ENCODE measurements around the gene C17orf113. TPM values are rescaled to one million over a fixed set of nuclear protein-coding genes. Genes with fewer than 3 reads are reported as not detected.
"Not testable (repeated sequence)": the region's sequence is repeated elsewhere in the genome, so short reads cannot be mapped to it uniquely, and the experiment has no call there.

C17orf113 gene
- polyA plus RNA-seq, 6 donors from 2014 or later, result 0.13 to 0.87 (median 0.58) TPM

DNA sequence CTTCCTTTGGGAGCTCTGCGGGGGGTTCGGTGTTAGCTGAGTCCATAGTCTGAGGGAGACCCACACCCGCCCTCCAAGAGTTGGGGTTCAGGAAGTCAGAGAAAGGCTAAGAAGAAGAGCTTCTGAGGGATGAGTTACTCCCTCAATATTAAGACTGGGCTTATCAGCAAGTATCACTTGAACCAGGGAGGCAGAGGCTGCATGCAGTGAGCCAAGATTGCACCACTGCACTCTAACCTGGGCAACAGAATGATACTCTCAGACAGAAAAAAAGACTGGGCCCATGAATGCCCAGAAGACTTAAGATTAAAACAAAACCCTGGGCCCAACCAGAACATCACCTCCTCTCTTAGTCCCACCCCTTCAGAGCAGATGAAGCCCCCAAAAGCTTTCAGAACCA is 24.5 kb downstream of the C17orf113 start:
- H3K36me3 Mint-ChIP-seq, result peaks cover 0 to 8% of the 10 kb centered on the region in 2 donors
- DNase-seq (no peak), ATAC-seq (ENCODE audit: low read depth in 2 of 2) (no peak)
- H3K9me3 Mint-ChIP-seq, result no peaks in the 10 kb centered on the region
- peaks cover 24 to 30% (median 24%) of the 10 kb centered on the region in 3 donors for H3K4me1 Mint-ChIP-seq
- H3K27ac Mint-ChIP-seq, result peak overlapping the region in 2 of 6 donors; percentile 57 to 82
- H3K27me3 Mint-ChIP-seq, result no peaks in the 10 kb centered on the region
- no peak overlapping the region for H3K4me3 Mint-ChIP-seq

DNA sequence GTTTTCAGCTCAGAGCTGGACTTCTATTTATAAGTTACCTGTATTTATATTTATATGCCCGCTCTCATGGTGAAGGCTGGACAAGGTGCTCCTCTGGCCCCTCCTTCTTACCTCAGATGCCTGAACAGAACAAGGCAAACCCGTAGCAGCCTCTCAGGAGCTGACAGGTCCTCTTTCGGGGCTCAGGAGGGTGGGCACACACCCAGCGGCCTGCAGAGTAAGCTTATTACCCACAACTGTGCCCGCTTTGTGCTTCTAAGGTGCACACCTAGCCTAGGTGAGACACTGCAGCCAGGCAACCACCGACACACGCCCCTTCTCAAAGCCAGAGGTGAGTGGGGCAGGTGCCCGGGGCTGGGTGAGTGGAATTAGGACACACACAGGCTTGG is 25.2 kb downstream of the C17orf113 start:
- H3K4me1 Mint-ChIP-seq, result peaks cover 28 to 37% (median 31%) of the 10 kb centered on the region in 3 donors
- no peaks in the 10 kb centered on the region for H3K9me3 Mint-ChIP-seq
- no peak for DNase-seq
- peaks cover 0 to 8% of the 10 kb centered on the region in 2 donors for H3K36me3 Mint-ChIP-seq
- H3K27me3 Mint-ChIP-seq, result no peaks in the 10 kb centered on the region
- ATAC-seq (ENCODE audit: low read depth in 2 of 2), result peak; percentile 13 to 17
- H3K27ac Mint-ChIP-seq, result peak overlapping the region in 3 of 6 donors; percentile 29 to 88 (median 82)
- peak overlapping the region in 2 of 8 donors; percentile 60 to 83 for H3K4me3 Mint-ChIP-seq

- peaks cover 0 to 8% of the 10 kb centered on the region in 2 donors for H3K36me3 Mint-ChIP-seq
- DNase-seq (no peak), ATAC-seq (ENCODE audit: low read depth in 2 of 2) (no peak)
- peak overlapping the region in 2 of 8 donors; percentile 30 to 65 for H3K4me3 Mint-ChIP-seq
- peaks cover 36 to 49% (median 43%) of the 10 kb centered on the region in 3 donors for H3K4me1 Mint-ChIP-seq
- H3K27me3 Mint-ChIP-seq, result no peaks in the 10 kb centered on the region
- H3K9me3 Mint-ChIP-seq, result peaks cover 0 to 1% (median 0%) of the 10 kb centered on the region in 7 donors
- H3K27ac Mint-ChIP-seq, result peak overlapping the region in 2 of 6 donors; percentile 50 to 82
Observed at GRCh38 chr17:42023524-42024349, 26.7 kb downstream of the C17orf113 start.

DNA sequence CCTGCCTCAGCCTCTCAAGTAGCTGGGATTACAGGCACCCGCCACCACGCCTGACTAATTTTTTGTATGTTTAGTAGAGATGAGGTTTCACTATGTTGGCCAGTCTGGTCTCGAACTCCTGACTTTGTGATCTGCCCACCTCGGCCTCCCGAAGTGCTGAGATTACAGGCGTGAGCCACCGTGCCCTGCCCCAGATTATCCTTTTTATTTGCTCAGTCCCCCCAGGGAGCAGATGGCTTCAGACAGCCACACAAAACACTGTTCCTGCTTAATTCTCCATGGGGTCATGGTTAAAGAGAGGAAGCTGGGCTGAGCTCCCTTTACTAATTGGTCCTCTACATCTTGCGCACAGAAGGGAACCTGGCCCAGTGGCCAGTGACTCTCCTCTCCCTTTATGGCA is 29.6 kb downstream of the C17orf113 start:
- H3K4me3 Mint-ChIP-seq, result peak overlapping the region; percentile 85 to 100 (median 94)

DNA sequence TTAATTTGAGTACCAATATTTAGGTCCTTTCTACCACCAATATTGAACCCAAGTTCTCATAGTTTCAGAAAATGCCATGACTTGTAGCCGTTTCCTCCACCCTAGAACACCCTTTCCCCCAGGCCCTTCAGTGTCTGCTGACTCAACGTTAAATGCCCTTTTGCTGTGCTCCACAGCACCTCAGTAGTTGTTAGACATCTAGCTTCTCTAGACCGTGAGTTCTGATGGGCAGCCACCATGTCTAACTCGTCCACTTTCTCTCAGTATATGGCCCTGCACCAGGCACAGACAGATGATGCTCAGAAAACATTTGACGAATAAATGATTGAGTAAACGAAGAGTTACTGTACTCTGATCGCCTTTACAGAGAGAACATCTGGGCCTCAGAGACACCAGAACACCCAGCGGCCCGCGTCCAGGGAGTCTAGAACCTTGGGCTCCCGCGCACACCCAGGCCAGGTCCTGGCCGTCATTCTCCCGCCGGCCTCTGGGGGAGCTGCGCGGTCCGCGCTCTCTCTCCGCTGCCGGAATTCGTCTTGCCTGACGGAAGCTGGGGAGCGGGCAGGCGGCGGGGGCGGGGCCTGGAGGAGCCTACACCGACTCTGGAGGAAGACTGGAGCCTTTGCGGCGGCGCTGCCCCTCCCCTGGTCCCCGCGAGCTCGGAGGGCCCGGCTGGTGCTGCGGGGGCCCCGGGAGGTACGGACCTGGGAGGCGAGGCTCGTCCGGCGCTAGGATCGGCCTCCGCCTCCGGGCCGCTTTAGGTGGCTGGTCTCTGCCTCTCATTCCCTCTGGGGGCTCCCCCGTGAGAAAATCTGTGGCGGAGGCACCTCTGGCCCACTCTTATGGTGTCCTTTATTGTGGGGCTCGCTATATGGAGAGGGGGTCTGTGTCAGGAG is 30.6 kb downstream of the C17orf113 start, which contains the start of gene NKIRAS2:
NKIRAS2 (plus strand) TSS at position 582 of the 896 bp plus-strand sequence. CDS start 1,488 bp downstream, outside the sequence.
- Mint-ChIP-seq H3K36me3 (peaks cover 0 to 15% of the 10 kb centered on the region in 2 donors), H3K9me3 (peaks cover 0 to 1% (median 0%) of the 10 kb centered on the region in 7 donors), H3K4me3 (peak within 1 kb of the TSS; percentile 91 to 100 (median 98)), H3K27ac (peak within 1 kb of the TSS; percentile 63 to 94 (median 88)), H3K4me1 (peaks cover 47 to 80% (median 70%) of the 10 kb centered on the region in 3 donors), H3K27me3 (no peaks in the 10 kb centered on the region)
- DNase-seq (peak; percentile 91), ATAC-seq (ENCODE audit: low read depth in 2 of 2) (peak; percentile 66)

More for the DNA sequence above, 29.6 kb downstream of the C17orf113 start:
- DNase-seq; H3K9me3 Mint-ChIP-seq; ATAC-seq (ENCODE audit: low read depth in 2 of 2); H3K27me3 Mint-ChIP-seq: not testable (repeated sequence)
- H3K36me3 Mint-ChIP-seq, result peaks cover 0 to 20% of the 10 kb centered on the region in 2 donors
- H3K27ac Mint-ChIP-seq, result peak overlapping the region; percentile 51 to 91 (median 84)
- peaks cover 47 to 74% (median 64%) of the 10 kb centered on the region in 3 donors for H3K4me1 Mint-ChIP-seq

GRCh38 chr17:42018988-42019387 is 31.4 kb downstream of the C17orf113 start:
- Mint-ChIP-seq H3K27me3 (no peaks in the 10 kb centered on the region), H3K9me3 (peaks cover 0 to 1% (median 0%) of the 10 kb centered on the region in 7 donors), H3K4me3 (peak overlapping the region; percentile 15 to 100 (median 98)), H3K27ac (peak overlapping the region in 2 of 6 donors; percentile 72 to 74), H3K36me3 (peaks cover 0 to 12% of the 10 kb centered on the region in 2 donors), H3K4me1 (peaks cover 45 to 77% (median 62%) of the 10 kb centered on the region in 3 donors)
- ATAC-seq (ENCODE audit: low read depth in 2 of 2) (no peak), DNase-seq (no peak)

GRCh38 chr17:42018339-42018738 is 32.1 kb downstream of the C17orf113 start:
- H3K36me3 Mint-ChIP-seq, result peaks cover 0 to 12% of the 10 kb centered on the region in 2 donors
- ATAC-seq (ENCODE audit: low read depth in 2 of 2) (no peak), DNase-seq (no peak)
- peaks cover 47 to 78% (median 65%) of the 10 kb centered on the region in 3 donors for H3K4me1 Mint-ChIP-seq
- peak overlapping the region in 2 of 6 donors; percentile 42 to 97 for H3K27ac Mint-ChIP-seq
- no peaks in the 10 kb centered on the region for H3K27me3 Mint-ChIP-seq
- H3K9me3 Mint-ChIP-seq, result peaks cover 0 to 1% (median 0%) of the 10 kb centered on the region in 7 donors
- H3K4me3 Mint-ChIP-seq, result peak overlapping the region; percentile 92 to 100 (median 98)

DNA sequence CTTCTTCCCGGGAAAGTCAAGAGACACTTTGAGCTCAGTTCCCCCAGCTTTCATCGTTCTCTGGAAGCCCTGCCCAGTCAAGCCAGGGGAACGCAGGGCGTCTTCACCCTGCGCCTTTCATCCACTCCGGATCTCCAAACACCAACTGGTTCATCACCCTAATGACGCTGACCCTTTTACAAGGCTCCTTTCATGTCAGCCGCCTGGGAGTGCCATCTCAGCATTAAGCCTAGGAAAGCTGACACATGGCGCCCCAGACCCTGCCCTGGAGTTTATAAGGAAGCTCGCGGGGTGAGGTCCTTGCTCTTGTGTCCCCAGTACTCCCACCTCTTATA is 32.6 kb downstream of the C17orf113 start:
- H3K27me3 Mint-ChIP-seq, result no peaks in the 10 kb centered on the region
- peaks cover 50 to 83% (median 69%) of the 10 kb centered on the region in 3 donors for H3K4me1 Mint-ChIP-seq
- peaks cover 0 to 12% of the 10 kb centered on the region in 2 donors for H3K36me3 Mint-ChIP-seq
- peak overlapping the region; percentile 42 to 99 (median 86) for H3K27ac Mint-ChIP-seq
- peak overlapping the region; percentile 92 to 100 (median 98) for H3K4me3 Mint-ChIP-seq
- no peak for ATAC-seq (ENCODE audit: low read depth in 2 of 2)
- H3K9me3 Mint-ChIP-seq, result peaks cover 0 to 1% (median 0%) of the 10 kb centered on the region in 7 donors
- DNase-seq, result no peak

- peaks cover 0 to 1% (median 0%) of the 10 kb centered on the region in 7 donors for H3K9me3 Mint-ChIP-seq
- H3K4me3 Mint-ChIP-seq, result peak within 1 kb of the TSS; percentile 92 to 100 (median 98)
- no peaks in the 10 kb centered on the region for H3K27me3 Mint-ChIP-seq
- peak; percentile 87 to 89 for ATAC-seq (ENCODE audit: low read depth in 2 of 2)
- peaks cover 0 to 12% of the 10 kb centered on the region in 2 donors for H3K36me3 Mint-ChIP-seq
- peaks cover 48 to 87% (median 66%) of the 10 kb centered on the region in 3 donors for H3K4me1 Mint-ChIP-seq
- peak; percentile 88 for DNase-seq
- peak within 1 kb of the TSS; percentile 97 to 100 (median 99) for H3K27ac Mint-ChIP-seq
Observed at GRCh38 chr17:42016941-42017865, 33.2 kb downstream of the C17orf113 start, which contains the start of gene DNAJC7. TSS of gene DNAJC7 (minus strand) at chr17:42017439. CDS start at chr17:42017416, 23 bp downstream.

- H3K4me1 Mint-ChIP-seq, result peaks cover 48 to 90% (median 69%) of the 10 kb centered on the region in 3 donors
- peak overlapping the region; percentile 97 to 100 (median 99) for H3K27ac Mint-ChIP-seq
- peak overlapping the region; percentile 92 to 100 (median 98) for H3K4me3 Mint-ChIP-seq
- ATAC-seq (ENCODE audit: low read depth in 2 of 2) (no peak), DNase-seq (no peak)
- peaks cover 3 to 12% of the 10 kb centered on the region in 2 donors for H3K36me3 Mint-ChIP-seq
- H3K9me3 Mint-ChIP-seq, result peaks cover 0 to 1% (median 0%) of the 10 kb centered on the region in 7 donors
- H3K27me3 Mint-ChIP-seq, result no peaks in the 10 kb centered on the region
Observed at GRCh38 chr17:42016411-42016831, 34.0 kb downstream of the C17orf113 start.

GRCh38 chr17:42013740-42014139 is 36.7 kb downstream of the C17orf113 start:
- H3K4me3 Mint-ChIP-seq, result peak overlapping the region in 1 of 8 donors; percentile 55
- not testable (repeated sequence) for DNase-seq; H3K9me3 Mint-ChIP-seq; ATAC-seq (ENCODE audit: low read depth in 2 of 2); H3K27me3 Mint-ChIP-seq; H3K27ac Mint-ChIP-seq
- H3K4me1 Mint-ChIP-seq, result peaks cover 52 to 87% (median 63%) of the 10 kb centered on the region in 3 donors
- H3K36me3 Mint-ChIP-seq, result peaks cover 4 to 12% of the 10 kb centered on the region in 2 donors

DNA sequence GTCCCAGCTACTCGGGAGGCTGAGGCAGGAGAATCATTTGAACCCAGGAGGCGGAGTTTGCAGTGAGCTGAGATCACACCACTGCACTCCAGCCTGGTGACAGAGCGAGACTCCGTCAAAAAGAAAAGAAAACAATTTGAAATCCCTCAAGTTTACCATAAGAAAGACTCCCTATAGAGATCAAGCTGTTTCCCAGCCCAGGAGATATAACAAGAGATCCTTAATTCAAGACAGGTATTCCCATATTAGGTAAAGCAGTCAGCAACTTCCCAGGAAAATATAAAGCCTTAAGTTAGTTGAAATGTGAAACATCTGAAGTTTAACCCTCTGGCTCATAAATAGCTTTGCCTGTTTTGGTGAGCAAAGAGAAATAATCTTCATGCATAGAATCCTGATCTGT is 38.0 kb downstream of the C17orf113 start:
- Mint-ChIP-seq H3K36me3 (peaks cover 4 to 10% of the 10 kb centered on the region in 2 donors), H3K4me1 (peaks cover 42 to 78% (median 52%) of the 10 kb centered on the region in 3 donors), H3K4me3 (peak overlapping the region in 2 of 8 donors; percentile 11 to 55), H3K27ac (peak overlapping the region in 1 of 6 donors; percentile 87)
- ATAC-seq (ENCODE audit: low read depth in 2 of 2); H3K9me3 Mint-ChIP-seq; DNase-seq; H3K27me3 Mint-ChIP-seq: not testable (repeated sequence)

All from naive B cell (primary cell).